Measurements from ENCODE around the gene TCP11L1.

DNA sequence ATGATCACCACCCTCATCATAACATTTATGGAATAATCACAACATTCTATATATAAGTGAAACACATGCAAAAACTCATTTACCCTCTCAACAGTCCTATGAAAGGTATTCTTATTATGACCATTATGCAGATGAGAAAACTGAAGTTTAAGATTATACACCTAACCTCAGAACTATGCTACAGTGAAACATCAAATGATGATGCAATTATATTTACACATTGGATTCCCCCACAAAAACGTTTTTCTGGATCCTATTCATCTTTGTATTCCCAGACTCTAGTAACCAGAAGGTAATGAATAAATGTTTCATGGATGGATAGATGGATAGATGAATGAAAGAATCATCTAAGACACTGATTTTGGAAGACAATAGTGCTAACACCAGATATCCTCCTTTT is 54.8 kb downstream of the TCP11L1 start:
- TF ChIP-seq, protein P1, sequence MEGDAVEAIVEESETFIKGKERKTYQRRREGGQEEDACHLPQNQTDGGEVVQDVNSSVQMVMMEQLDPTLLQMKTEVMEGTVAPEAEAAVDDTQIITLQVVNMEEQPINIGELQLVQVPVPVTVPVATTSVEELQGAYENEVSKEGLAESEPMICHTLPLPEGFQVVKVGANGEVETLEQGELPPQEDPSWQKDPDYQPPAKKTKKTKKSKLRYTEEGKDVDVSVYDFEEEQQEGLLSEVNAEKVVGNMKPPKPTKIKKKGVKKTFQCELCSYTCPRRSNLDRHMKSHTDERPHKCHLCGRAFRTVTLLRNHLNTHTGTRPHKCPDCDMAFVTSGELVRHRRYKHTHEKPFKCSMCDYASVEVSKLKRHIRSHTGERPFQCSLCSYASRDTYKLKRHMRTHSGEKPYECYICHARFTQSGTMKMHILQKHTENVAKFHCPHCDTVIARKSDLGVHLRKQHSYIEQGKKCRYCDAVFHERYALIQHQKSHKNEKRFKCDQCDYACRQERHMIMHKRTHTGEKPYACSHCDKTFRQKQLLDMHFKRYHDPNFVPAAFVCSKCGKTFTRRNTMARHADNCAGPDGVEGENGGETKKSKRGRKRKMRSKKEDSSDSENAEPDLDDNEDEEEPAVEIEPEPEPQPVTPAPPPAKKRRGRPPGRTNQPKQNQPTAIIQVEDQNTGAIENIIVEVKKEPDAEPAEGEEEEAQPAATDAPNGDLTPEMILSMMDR (IDR thresholded peaks at IDR 0.05): no peak
- TF ChIP-seq, protein P2, sequence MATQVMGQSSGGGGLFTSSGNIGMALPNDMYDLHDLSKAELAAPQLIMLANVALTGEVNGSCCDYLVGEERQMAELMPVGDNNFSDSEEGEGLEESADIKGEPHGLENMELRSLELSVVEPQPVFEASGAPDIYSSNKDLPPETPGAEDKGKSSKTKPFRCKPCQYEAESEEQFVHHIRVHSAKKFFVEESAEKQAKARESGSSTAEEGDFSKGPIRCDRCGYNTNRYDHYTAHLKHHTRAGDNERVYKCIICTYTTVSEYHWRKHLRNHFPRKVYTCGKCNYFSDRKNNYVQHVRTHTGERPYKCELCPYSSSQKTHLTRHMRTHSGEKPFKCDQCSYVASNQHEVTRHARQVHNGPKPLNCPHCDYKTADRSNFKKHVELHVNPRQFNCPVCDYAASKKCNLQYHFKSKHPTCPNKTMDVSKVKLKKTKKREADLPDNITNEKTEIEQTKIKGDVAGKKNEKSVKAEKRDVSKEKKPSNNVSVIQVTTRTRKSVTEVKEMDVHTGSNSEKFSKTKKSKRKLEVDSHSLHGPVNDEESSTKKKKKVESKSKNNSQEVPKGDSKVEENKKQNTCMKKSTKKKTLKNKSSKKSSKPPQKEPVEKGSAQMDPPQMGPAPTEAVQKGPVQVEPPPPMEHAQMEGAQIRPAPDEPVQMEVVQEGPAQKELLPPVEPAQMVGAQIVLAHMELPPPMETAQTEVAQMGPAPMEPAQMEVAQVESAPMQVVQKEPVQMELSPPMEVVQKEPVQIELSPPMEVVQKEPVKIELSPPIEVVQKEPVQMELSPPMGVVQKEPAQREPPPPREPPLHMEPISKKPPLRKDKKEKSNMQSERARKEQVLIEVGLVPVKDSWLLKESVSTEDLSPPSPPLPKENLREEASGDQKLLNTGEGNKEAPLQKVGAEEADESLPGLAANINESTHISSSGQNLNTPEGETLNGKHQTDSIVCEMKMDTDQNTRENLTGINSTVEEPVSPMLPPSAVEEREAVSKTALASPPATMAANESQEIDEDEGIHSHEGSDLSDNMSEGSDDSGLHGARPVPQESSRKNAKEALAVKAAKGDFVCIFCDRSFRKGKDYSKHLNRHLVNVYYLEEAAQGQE (IDR thresholded peaks at IDR 0.05; ENCODE audit: insufficient read depth in 1 of 2, low read depth in 2 of 2, low read length in 1 of 2): no peak
- TF ChIP-seq SIN3A (IDR thresholded peaks at IDR 0.05; ENCODE audit: borderline replicate concordance, insufficient read depth, low read depth, low read length): no peak
- TF ChIP-seq POLR2AphosphoS5 (IDR thresholded peaks at IDR 0.05; ENCODE audit: low read depth, low read length): no peak
- no peak for TF ChIP-seq TCF7L2 (IDR thresholded peaks at IDR 0.05; ENCODE audit: low read depth, low read length)

Measured in Panc1 (cell line).